ENCODE data around the gene GASK1A.

- no peak for TF ChIP-seq CTCF (conservative IDR thresholded peaks at IDR 0.05 in 1 of 2, IDR thresholded peaks at IDR 0.05 in 1 of 2; ENCODE audit: low read depth in 1 of 2, low read length in 2 of 2)
- TF ChIP-seq EZH2 (IDR thresholded peaks at IDR 0.05; ENCODE audit: low read length, missing control alignments), result no peak
These were observed 44.6 kb downstream of the GASK1A start for GRCh38 chr3:43023746-43024145.

Data from fibroblast of lung (primary cell).